ENCODE results near the gene TUBA4B. TPM values are rescaled to one million over a fixed set of nuclear protein-coding genes. Genes with fewer than 3 reads are reported as not detected.

TUBA4B gene
- total RNA-seq, 1 experiment from 2014 or later = not detected

- TF ChIP-seq SIN3A (IDR thresholded peaks at IDR 0.05; ENCODE audit: borderline replicate concordance, insufficient read depth, low read depth, low read length) = no peak
- no peak for TF ChIP-seq REST (IDR thresholded peaks at IDR 0.05; ENCODE audit: insufficient read depth in 1 of 2, low read depth in 2 of 2, low read length in 1 of 2)
- no peak for TF ChIP-seq TCF7L2 (IDR thresholded peaks at IDR 0.05; ENCODE audit: low read depth, low read length)
- no peak for TF ChIP-seq POLR2AphosphoS5 (IDR thresholded peaks at IDR 0.05; ENCODE audit: low read depth, low read length)
- TF ChIP-seq CTCF (IDR thresholded peaks at IDR 0.05) = no peak
- in situ Hi-C loops (cut with HindIII; ENCODE audit: low pct_unique_long_range_greater_than_20kb, low sequenced_read_pairs) (no loop called here), intact Hi-C loops (cut with micrococcal nuclease; ENCODE audit: unreplicated experiment) (no loop called here)
These were observed 8.2 kb downstream of the TUBA4B start for GRCh38 chr2:219261024-219261855.

GRCh38 chr2:219266232-219266631 lies 13.2 kb downstream of the TUBA4B start:
- intact Hi-C loops (cut with micrococcal nuclease; ENCODE audit: unreplicated experiment) = no loop called here
- no peaks in the 10 kb centered on the region for H3K36me3 ChIP-seq (ENCODE audit: control insufficient read depth, insufficient read depth, low read length)
- DNase-seq (ENCODE audit: low read depth, low spot score) (no peak), ATAC-seq (no peak)
- no peaks in the 10 kb centered on the region for H3K4me1 ChIP-seq (ENCODE audit: control insufficient read depth, insufficient read depth, low read length)
- POLR2A ChIA-PET = interaction anchor here (0.5 kb wide), 1 partner anchor 29 kb away, joined by 5 read pairs; no protein-coding TSS in a partner anchor
- H3K27me3 ChIP-seq (ENCODE audit: control insufficient read depth, insufficient read depth, low read length) = no peaks in the 10 kb centered on the region
- H3K9me3 ChIP-seq (ENCODE audit: control insufficient read depth, insufficient read depth, low read depth, low read length) = no peaks in the 10 kb centered on the region
- BruUV-seq (replicated peaks) = no TSS peak
- no peak overlapping the region for H3K4me3 ChIP-seq (ENCODE audit: low read depth in 2 of 2, low read length in 2 of 2)
- in situ Hi-C loops (cut with HindIII; ENCODE audit: low pct_unique_long_range_greater_than_20kb, low sequenced_read_pairs) = no loop called here
- CTCF ChIA-PET = no interaction called here
- H3K27ac ChIP-seq (ENCODE audit: low read length) = no peak overlapping the region
- no peak for TF ChIP-seq POLR2AphosphoS5 (IDR thresholded peaks at IDR 0.05; ENCODE audit: low read depth, low read length)
- TF ChIP-seq REST (IDR thresholded peaks at IDR 0.05; ENCODE audit: insufficient read depth in 1 of 2, low read depth in 2 of 2, low read length in 1 of 2) = no peak
- TF ChIP-seq CTCF (IDR thresholded peaks at IDR 0.05) = no peak
- TF ChIP-seq SIN3A (IDR thresholded peaks at IDR 0.05; ENCODE audit: borderline replicate concordance, insufficient read depth, low read depth, low read length) = no peak
- TF ChIP-seq TCF7L2 (IDR thresholded peaks at IDR 0.05; ENCODE audit: low read depth, low read length) = no peak

More at GRCh38 chr2:219261024-219261855, 8.2 kb downstream of the TUBA4B start:
- no TSS peak for BruUV-seq (replicated peaks)
- Histone ChIP-seq H3K27me3 (ENCODE audit: control insufficient read depth, insufficient read depth, low read length) (no peaks in the 10 kb centered on the region; the same call in 1 of the 2 replicates), H3K9me3 (ENCODE audit: control insufficient read depth, insufficient read depth, low read depth, low read length) (no peaks in the 10 kb centered on the region), H3K27ac (ENCODE audit: low read length) (no peak overlapping the region), H3K4me1 (ENCODE audit: control insufficient read depth, insufficient read depth, low read length) (no peaks in the 10 kb centered on the region), H3K36me3 (ENCODE audit: control insufficient read depth, insufficient read depth, low read length) (no peaks in the 10 kb centered on the region), H3K4me3 (ENCODE audit: low read depth in 2 of 2, low read length in 2 of 2) (no peak overlapping the region)
- ATAC-seq (peak; percentile 55), DNase-seq (ENCODE audit: low read depth, low spot score) (no peak)
- ChIA-PET CTCF (interaction anchor here (1.1 kb wide), 1 partner anchor 33 kb away, joined by 3 read pairs; no protein-coding TSS in a partner anchor), POLR2A (interaction anchor here (1.2 kb wide), 1 partner anchor 16 kb away, joined by 3 read pairs; the partner anchor contains the start of gene GLB1L)

Measured in Panc1 (cell line).